Keratinocyte (primary cell): ENCODE measurements around the gene ZFPL1.

Experiments used
- CTCF ChIP-seq, 3 experiments: IDR thresholded peaks in 1 of 3; conservative IDR thresholded peaks in 1 of 3; optimal IDR thresholded peaks in 1 of 3; 2 replicates in 2 of 3; 3 replicates in 1 of 3; pipeline versions ENCODE3 to v1.5.1; 2011; ENCODE audit warnings: low read length in 3 of 3, mild to moderate bottlenecking in 3 of 3, moderate library complexity in 2 of 3, control low read depth in 1 of 3, inconsistent platforms in 1 of 3; ENCODE audit not compliant: insufficient read depth in 2 of 3; ENCODE audit errors: extremely low read depth in 1 of 3
- EZH2 ChIP-seq: IDR thresholded peaks from one replicate; pipeline ENCODE4 v1.6.1; 2012; ENCODE audit warnings: inconsistent platforms, mild to moderate bottlenecking, low read length, moderate library complexity

GRCh38 chr11:65102142-65103095 is 18.4 kb downstream of the ZFPL1 start:
- TF ChIP-seq CTCF (optimal IDR thresholded peaks at IDR 0.05 in 1 of 3, IDR thresholded peaks at IDR 0.05 in 1 of 3, conservative IDR thresholded peaks at IDR 0.05 in 1 of 3; ENCODE audit: extremely low read depth in 1 of 3, insufficient read depth in 2 of 3, low read length in 3 of 3) (no peak), EZH2 (no peak)
